Measurements from ENCODE around the gene PRR20C.
"Not testable (repeated sequence)": the region's sequence is repeated elsewhere in the genome, so short reads cannot be mapped to it uniquely, and the experiment has no call there.

PRR20C gene

GRCh38 chr13:57153761-57154160, at the start of gene PRR20C:
TSS of gene PRR20C (plus strand) at chr13:57154061. CDS start at chr13:57154448, 387 bp downstream.
- H3K36me3 ChIP-seq (ENCODE audit: insufficient read depth, low read length): not testable (repeated sequence)

GRCh38 chr13:57114945-57115344, 38.9 kb upstream of the PRR20C start:
- no peak overlapping the region for H3K9ac ChIP-seq (ENCODE audit: low read depth, low read length, poor library complexity, severe bottlenecking)
- H3K9me3 ChIP-seq (ENCODE audit: insufficient read depth, low read depth, low read length): no peaks in the 10 kb centered on the region
- no peak overlapping the region for H3K4me2 ChIP-seq (ENCODE audit: low read depth, low read length, poor library complexity, severe bottlenecking)
- H3K36me3 ChIP-seq (ENCODE audit: insufficient read depth, low read length): no peaks in the 10 kb centered on the region
- no peak overlapping the region for H2AFZ ChIP-seq (ENCODE audit: low read length)
- no peaks in the 10 kb centered on the region for H3K4me1 ChIP-seq (ENCODE audit: insufficient read depth, low read length, poor library complexity, severe bottlenecking)
- no peaks in the 10 kb centered on the region for H4K20me1 ChIP-seq (ENCODE audit: insufficient read depth, low read length, poor library complexity, severe bottlenecking)
- TF ChIP-seq CTCF (conservative IDR thresholded peaks at IDR 0.05; ENCODE audit: low read length): no peak
- TF ChIP-seq EZH2phosphoT487 (IDR thresholded peaks at IDR 0.05; ENCODE audit: borderline replicate concordance): no peak
- H3K4me3 ChIP-seq (ENCODE audit: low read length, poor library complexity, severe bottlenecking): no peak overlapping the region
- H3K9me2 ChIP-seq (replicated peaks; ENCODE audit: low read depth, low read length): no peaks in the 10 kb centered on the region
- no peaks in the 10 kb centered on the region for H3F3A ChIP-seq (ENCODE audit: low read depth)
- H3K27me3 ChIP-seq (ENCODE audit: insufficient read depth, low read length, poor library complexity, severe bottlenecking): no peaks in the 10 kb centered on the region
- no peaks in the 10 kb centered on the region for H3K79me2 ChIP-seq (ENCODE audit: insufficient read depth, low read length)

More at GRCh38 chr13:57153761-57154160, at the start of gene PRR20C:
- H3K9me3 ChIP-seq (ENCODE audit: insufficient read depth, low read depth, low read length); H3K4me2 ChIP-seq (ENCODE audit: low read depth, low read length, poor library complexity, severe bottlenecking); H3K27me3 ChIP-seq (ENCODE audit: insufficient read depth, low read length, poor library complexity, severe bottlenecking); H2AFZ ChIP-seq (ENCODE audit: low read length); H3K4me1 ChIP-seq (ENCODE audit: insufficient read depth, low read length, poor library complexity, severe bottlenecking); H3K9ac ChIP-seq (ENCODE audit: low read depth, low read length, poor library complexity, severe bottlenecking); H3K79me2 ChIP-seq (ENCODE audit: insufficient read depth, low read length); H4K20me1 ChIP-seq (ENCODE audit: insufficient read depth, low read length, poor library complexity, severe bottlenecking); H3K4me3 ChIP-seq (ENCODE audit: low read length, poor library complexity, severe bottlenecking); H3K9me2 ChIP-seq (replicated peaks; ENCODE audit: low read depth, low read length); H3F3A ChIP-seq (ENCODE audit: low read depth): not testable (repeated sequence)

DNA sequence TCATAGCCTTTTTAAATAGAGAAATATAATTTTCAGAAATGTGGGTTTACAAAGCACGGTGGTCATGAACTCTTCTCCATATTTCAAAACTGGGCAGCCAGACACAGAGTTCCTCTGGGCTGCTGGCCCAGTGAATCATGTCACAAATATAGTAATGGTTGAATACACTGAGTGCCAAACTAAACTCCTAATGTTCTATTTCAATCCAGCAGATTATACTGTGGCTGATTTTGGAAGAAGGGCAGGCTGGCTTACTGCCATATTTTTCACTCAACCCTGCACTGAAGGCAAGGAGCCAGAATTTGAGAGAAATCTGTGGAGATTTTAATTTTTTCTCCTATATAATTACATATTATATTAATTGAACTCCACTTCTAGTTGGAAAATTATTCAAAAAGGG, 30.2 kb upstream of the PRR20C start:
- Histone ChIP-seq H3F3A (ENCODE audit: low read depth) (no peaks in the 10 kb centered on the region), H3K4me2 (ENCODE audit: low read depth, low read length, poor library complexity, severe bottlenecking) (no peak overlapping the region), H3K9me3 (ENCODE audit: insufficient read depth, low read depth, low read length) (no peaks in the 10 kb centered on the region), H3K36me3 (ENCODE audit: insufficient read depth, low read length) (no peaks in the 10 kb centered on the region), H3K9me2 (replicated peaks; ENCODE audit: low read depth, low read length) (no peaks in the 10 kb centered on the region), H4K20me1 (ENCODE audit: insufficient read depth, low read length, poor library complexity, severe bottlenecking) (no peaks in the 10 kb centered on the region), H3K27me3 (ENCODE audit: insufficient read depth, low read length, poor library complexity, severe bottlenecking) (no peaks in the 10 kb centered on the region), H3K4me3 (ENCODE audit: low read length, poor library complexity, severe bottlenecking) (no peak overlapping the region), H2AFZ (ENCODE audit: low read length) (no peak overlapping the region), H3K4me1 (ENCODE audit: insufficient read depth, low read length, poor library complexity, severe bottlenecking) (no peaks in the 10 kb centered on the region), H3K9ac (ENCODE audit: low read depth, low read length, poor library complexity, severe bottlenecking) (no peak overlapping the region), H3K79me2 (ENCODE audit: insufficient read depth, low read length) (no peaks in the 10 kb centered on the region)
- TF ChIP-seq EZH2phosphoT487 (IDR thresholded peaks at IDR 0.05; ENCODE audit: borderline replicate concordance) (no peak), CTCF (conservative IDR thresholded peaks at IDR 0.05; ENCODE audit: low read length) (no peak)

- Histone ChIP-seq H4K20me1 (ENCODE audit: insufficient read depth, low read length, poor library complexity, severe bottlenecking) (no peaks in the 10 kb centered on the region), H3K9me2 (replicated peaks; ENCODE audit: low read depth, low read length) (no peaks in the 10 kb centered on the region), H3K4me1 (ENCODE audit: insufficient read depth, low read length, poor library complexity, severe bottlenecking) (no peaks in the 10 kb centered on the region), H3K4me3 (ENCODE audit: low read length, poor library complexity, severe bottlenecking) (no peak overlapping the region), H3K79me2 (ENCODE audit: insufficient read depth, low read length) (no peaks in the 10 kb centered on the region), H3K9me3 (ENCODE audit: insufficient read depth, low read depth, low read length) (no peaks in the 10 kb centered on the region), H3K9ac (ENCODE audit: low read depth, low read length, poor library complexity, severe bottlenecking) (no peak overlapping the region), H3K36me3 (ENCODE audit: insufficient read depth, low read length) (no peaks in the 10 kb centered on the region), H3F3A (ENCODE audit: low read depth) (no peaks in the 10 kb centered on the region), H3K27me3 (ENCODE audit: insufficient read depth, low read length, poor library complexity, severe bottlenecking) (no peaks in the 10 kb centered on the region), H2AFZ (ENCODE audit: low read length) (no peak overlapping the region), H3K4me2 (ENCODE audit: low read depth, low read length, poor library complexity, severe bottlenecking) (no peak overlapping the region)
- TF ChIP-seq CTCF (conservative IDR thresholded peaks at IDR 0.05; ENCODE audit: low read length) (no peak), EZH2phosphoT487 (IDR thresholded peaks at IDR 0.05; ENCODE audit: borderline replicate concordance) (no peak)
These were observed 25.0 kb upstream of the PRR20C start for GRCh38 chr13:57128909-57129308.
